ENCODE measurements around the gene CAPS.

The CAPS gene

DNA sequence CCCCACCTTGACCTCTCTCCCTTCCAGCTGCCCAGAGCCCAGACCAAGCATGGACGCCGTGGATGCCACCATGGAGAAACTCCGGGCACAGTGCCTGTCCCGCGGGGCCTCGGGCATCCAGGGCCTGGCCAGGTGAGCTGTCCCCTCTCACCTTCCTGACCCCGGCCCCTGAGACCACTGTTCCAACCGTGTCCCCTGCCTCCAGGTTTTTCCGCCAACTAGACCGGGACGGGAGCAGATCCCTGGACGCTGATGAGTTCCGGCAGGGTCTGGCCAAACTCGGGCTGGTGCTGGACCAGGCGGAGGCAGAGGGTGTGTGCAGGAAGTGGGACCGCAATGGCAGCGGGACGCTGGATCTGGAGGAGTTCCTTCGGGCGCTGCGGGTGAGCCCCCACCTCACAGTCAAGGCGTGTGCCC is 312 bp downstream of the CAPS start:
- no peak for DNase-seq

- no peak for DNase-seq
These were observed 1.1 kb downstream of the CAPS start for GRCh38 chr19:5914946-5915781.

DNA sequence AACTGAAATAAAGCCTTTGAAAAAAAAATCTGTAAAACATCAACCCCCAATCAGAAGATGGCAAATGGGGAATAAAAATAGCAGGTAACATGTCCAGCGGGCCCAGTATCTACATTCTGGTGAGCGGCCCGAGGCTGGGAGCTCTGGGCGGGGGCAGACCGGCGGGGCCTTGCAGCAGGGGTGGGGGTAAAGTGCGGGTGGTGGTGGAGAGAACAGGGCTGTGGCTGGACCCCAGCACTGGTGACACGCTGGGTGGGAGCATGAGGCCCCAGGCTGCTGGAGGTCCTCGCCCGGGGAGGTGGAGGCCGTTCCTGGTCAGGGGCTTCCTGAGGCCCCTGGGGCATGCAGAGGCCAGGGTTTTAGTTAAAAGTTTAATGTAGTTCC is 1.7 kb downstream of the CAPS start:
- DNase-seq = no peak

DNA sequence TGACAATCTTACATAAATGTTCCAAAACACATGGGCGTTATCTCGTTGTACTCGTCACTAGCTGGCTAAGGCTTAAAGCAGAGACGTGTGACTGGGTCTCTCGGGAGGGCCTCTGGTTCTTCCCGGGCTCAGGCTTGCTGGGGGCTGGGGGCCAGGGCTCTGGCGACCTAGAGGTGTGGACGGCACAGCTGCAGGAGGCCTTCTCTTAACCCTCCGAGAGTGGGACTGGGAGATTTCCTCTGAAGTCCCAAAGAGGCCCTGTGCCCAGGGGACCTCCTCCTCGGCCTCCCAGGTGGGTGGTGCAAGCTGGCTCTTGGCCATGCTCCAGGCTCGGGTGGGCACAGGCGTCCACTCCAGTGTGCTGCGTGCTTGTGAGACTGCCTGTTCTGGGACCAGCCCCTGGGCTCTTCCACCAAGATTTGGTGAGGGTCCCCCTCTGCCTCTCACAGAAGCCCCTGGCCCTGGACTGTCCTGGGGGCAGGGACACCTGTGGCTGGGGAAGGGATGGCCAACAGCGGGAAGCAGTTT is 2.2 kb downstream of the CAPS start:
- DNase-seq = no peak

GRCh38 chr19:5917431-5918107 is 3.5 kb downstream of the CAPS start:
- no peak for DNase-seq

- DNase-seq = no peak
These were observed 4.5 kb downstream of the CAPS start for GRCh38 chr19:5918463-5919079.

DNA sequence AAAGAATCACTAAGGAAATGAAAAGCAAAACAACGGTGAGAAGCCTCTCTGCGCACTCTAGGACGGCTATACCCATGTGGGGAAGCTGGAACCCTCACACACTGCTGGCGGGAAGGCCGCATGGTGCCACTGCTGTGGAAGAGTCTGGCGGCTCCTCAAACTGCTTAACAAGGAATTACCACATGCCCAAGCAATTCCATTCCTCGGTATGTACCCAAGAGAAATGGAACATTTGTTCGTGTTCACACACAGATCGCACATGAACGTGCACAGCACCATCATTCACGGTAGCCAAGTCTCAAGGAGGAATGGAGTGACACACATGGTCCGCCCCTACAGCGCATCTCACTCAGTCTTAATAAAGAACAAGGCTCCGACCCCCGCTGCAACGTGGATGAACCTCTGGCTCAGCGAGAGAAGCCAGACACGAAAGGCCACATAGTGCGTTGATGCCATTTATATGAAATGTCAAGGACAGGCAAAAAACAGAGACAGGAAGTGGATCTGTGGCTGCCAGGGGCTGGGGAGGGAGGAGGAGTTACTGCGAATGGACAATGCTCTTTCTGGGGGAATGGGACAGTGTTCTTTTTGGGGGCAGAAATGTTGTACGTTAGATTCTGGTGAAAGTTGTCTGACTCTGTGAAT is 7.6 kb downstream of the CAPS start:
- DNase-seq = no peak

- no peak for DNase-seq
These were observed 8.1 kb downstream of the CAPS start for GRCh38 chr19:5922161-5922545.

DNA sequence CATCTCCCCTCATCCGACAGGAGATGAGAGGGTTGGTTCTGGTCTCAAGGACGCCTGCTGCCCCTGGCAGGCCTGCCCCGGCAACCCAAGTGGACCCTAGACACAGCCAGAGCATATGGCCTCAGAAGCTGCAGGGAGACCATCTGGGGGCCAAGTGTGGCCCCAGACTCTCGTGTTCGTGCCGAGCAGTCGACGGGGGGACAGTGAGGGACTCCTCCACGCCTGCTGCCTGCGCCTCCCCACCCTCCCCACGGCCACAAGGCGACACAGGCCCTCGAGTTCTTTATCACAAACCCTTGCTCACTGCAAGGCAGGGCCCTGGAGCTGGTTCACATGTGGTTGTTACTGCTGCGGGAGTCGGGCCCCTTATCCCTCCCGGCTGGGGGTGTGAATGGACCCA is 9.3 kb downstream of the CAPS start:
- no peak for DNase-seq

GRCh38 chr19:5925830-5926427 is 11.9 kb downstream of the CAPS start:
- no peak for DNase-seq

DNA sequence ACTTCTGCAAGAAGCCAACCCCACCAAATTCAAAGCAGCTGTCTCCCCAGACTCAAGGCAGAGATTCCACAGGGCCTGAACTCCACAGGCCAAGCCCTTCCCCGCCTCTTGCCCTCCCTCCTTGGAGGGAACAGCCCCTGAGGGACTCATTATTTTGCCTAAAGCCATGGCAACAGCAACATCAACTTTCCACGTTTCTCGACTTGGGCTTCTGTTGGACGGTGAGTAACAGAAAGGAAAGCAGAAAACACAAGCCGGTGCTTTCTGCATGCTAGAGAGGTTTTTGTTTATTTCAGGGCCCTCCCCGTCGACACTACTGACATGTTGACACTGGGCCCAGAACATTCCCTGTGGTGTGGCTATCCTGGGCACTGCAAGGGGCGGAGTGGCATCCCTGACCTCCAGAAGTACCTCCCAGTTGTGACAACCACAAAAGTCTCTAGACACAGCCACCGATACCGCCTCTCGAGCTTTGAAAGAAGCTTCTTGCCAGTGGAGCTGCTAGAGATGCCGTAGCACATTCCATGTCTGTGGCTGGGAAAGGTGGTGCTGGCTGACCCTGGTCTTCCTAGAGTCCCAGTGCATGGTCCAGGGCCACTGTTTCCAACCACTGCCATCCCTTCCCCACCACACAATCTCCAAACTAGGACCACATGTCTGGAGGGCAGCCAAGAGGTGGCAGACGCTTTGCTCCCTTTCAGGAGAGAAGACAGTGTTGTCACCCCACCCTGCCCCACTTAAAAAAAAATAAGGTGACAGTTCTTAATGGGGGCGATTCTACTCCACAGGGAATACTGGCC is 12.8 kb downstream of the CAPS start:
- DNase-seq = no peak

DNA sequence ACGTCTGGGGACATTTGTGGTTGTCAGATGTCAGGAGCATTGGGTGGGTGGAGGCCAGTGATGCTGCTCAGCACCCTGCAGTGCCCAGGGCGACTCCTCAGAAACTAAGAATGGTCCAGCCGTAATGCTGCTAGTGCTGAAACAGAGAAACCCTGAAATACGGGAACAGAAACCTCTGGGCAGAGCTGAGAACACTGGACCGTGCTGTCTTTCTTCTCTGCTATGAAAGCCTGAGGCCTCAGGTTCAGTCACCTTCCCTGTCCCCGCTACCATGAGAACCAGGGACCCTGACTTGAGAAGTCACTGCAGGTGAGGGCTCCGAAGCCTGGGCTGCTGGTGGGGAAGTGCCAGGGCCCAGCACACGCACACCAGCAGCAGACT is 13.4 kb downstream of the CAPS start:
- no peak for DNase-seq

- no peak for DNase-seq
These were observed 15.1 kb downstream of the CAPS start for GRCh38 chr19:5929179-5929578.

DNA sequence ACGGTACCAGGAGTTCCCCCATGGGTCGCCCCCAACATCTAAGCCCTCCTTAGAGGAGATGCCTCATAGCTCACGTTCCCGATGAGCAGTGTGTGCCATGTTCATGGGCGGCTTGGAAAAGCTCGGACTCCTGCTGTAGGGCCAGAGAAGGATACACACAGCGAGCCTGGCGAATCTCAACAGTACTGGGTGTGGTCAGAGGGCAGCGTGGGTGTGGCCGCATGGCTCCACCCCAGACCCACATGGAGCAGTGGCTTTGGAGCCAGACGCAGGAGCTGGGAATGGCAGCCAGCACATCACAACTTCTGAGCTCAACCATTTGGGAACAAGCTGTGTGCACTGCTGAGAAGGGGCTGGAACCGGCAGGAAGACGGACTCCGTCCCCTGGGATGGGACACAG is 15.6 kb downstream of the CAPS start:
- no peak for DNase-seq

GRCh38 chr19:5931251-5931650 is 17.2 kb downstream of the CAPS start:
- no peak for DNase-seq

DNA sequence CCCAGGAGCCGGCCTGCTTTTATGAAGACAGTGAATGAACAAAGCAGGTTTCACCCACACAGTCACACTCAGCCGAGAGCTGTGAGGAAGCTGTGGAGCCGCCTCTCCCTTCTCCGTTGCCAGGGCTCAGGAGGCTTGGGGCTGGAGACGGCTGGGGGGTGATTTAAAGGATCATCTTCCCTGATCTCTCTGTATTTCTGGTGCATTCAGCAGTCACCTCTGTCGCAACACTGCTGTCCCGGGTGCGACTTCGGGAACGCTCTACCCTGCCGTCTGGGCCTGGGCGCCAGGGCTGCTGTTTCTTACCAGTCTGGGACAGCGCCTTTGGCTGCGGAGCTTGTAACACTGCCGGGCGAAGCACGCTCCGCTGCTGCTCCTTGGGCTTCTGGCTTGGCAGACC is 18.1 kb downstream of the CAPS start:
- no peak for DNase-seq

DNA sequence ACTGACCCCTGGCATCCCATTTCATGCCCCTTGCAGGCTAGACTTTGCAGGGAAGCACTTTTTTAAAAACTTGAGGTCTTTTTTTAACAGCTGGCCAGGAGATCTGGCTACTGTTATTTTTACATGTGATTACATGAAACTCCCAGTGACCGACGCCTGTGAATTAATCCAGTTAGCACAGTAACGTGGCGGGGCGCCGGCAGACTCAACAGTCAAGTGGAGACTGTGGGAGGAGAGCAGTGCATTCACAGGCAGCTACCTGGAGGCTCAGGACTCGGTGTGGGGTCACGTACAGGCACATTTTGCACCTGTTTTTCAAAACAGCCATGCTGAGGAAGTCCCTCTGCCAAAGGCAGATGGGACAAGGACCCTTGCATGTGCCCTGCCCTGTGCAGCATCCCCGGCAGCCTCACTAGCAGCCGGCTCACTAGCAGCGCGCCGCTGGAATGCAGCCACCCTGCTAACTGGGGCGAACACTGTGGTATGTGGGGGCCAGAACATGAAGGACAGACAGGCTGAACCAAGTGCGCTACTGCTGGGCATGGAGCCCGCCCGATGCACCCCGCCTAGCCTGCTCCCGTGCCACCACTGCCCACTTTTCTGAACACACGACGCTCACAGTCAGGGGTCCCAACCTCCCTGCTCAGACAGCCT is 18.7 kb downstream of the CAPS start:
- DNase-seq = no peak

DNA sequence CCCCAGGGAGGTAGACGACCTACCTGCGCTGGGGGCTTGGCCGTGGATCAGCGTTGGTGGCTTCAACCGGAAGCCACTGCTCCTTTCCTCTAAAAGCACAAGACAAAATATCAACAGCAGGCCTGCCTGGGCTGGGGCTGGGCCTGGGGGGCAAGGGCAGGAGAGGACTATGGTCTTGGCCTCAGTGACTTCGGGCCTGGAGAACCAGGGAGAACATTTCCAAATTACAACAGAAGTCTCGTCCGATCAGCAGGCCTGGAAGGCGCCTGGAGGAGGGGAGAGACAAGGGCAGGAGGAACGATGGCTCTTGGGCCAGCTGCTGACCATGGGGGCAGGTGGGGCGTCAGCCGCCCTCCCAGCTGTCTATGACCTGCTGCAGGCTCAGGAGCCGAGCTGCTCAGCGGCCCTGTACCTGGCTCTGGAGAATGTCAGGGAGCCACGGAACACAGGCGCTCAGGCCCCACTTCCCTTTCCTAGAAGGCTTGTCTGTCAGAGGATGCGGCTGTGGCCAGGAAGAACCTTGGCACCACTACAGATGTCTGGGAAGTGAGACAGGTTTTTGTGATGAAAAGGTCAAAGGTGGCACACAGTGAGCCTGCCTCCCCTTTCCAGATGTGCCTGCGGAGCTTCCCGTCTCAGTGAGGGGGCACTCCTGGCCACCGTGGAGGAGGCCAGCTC is 19.5 kb downstream of the CAPS start:
- no peak for DNase-seq

- no peak for DNase-seq
These were observed 20.0 kb downstream of the CAPS start for GRCh38 chr19:5934069-5934401.

- no peak for DNase-seq
These were observed 20.9 kb downstream of the CAPS start for GRCh38 chr19:5934774-5935472.
